ENCODE results near the gene RASA2. TPM values are rescaled to one million over a fixed set of nuclear protein-coding genes. Genes with fewer than 3 reads are reported as not detected.

RASA2 gene
- total and polyA plus RNA-seq, 9 of the 15 experiments (the other 6 are each of a cell fraction or from before 2014, with no cell fraction given), result 2.0 to 12.8 (median 9.5) TPM

- TF ChIP-seq ZNF592 (IDR thresholded peaks at IDR 0.05) (peak; percentile 89), SMAD4 (CRISPR knock-in tag; conservative IDR thresholded peaks at IDR 0.05) (peak; percentile 68), CXXC5 (CRISPR knock-in tag; IDR thresholded peaks at IDR 0.05) (0 out of 2 replicates have a peak, but pooled peaks have one; percentile 18), ZNF639 (CRISPR knock-in tag; conservative IDR thresholded peaks at IDR 0.05 in 1 of 2, IDR thresholded peaks at IDR 0.05 in 1 of 2) (peak in 1 of 2 experiments; percentile 48; a peak in 1 of 4 replicates), GTF2A2 (tag; IDR thresholded peaks at IDR 0.05) (0 out of 2 replicates have a peak, but pooled peaks have one; percentile 58), MAFG (tag; conservative IDR thresholded peaks at IDR 0.05) (peak; percentile 72), ZNF584 (CRISPR knock-in tag; IDR thresholded peaks at IDR 0.05; ENCODE audit: low read depth) (0 out of 2 replicates have a peak, but pooled peaks have one; percentile 39), ZNF77 (CRISPR knock-in tag; IDR thresholded peaks at IDR 0.05) (no peak), NFE2 (IDR thresholded peaks at IDR 0.05; ENCODE audit: low read depth) (peak; percentile 61), CREB3 (tag; conservative IDR thresholded peaks at IDR 0.05; ENCODE audit: low read depth) (peak; percentile 59; the same call in 1 of the 2 replicates), C11orf30 (IDR thresholded peaks at IDR 0.05; ENCODE audit: low read depth) (peak; percentile 41; the same call in 1 of the 2 replicates), PTTG1 (tag; IDR thresholded peaks at IDR 0.05; ENCODE audit: low read depth) (peak; percentile 82), BACH1 (tag; IDR thresholded peaks at IDR 0.05) (peak; percentile 73)
- TF ChIP-seq, protein P1, sequence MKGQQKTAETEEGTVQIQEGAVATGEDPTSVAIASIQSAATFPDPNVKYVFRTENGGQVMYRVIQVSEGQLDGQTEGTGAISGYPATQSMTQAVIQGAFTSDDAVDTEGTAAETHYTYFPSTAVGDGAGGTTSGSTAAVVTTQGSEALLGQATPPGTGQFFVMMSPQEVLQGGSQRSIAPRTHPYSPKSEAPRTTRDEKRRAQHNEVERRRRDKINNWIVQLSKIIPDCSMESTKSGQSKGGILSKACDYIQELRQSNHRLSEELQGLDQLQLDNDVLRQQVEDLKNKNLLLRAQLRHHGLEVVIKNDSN (CRISPR knock-in tag; IDR thresholded peaks at IDR 0.05), result peak; percentile 53
These were observed 165.5 kb downstream of the RASA2 start (continued) for GRCh38 chr3:141652349-141652748.

Measured in K562 (cell line).